Esophagus muscularis mucosa (tissue), 4 donors: ENCODE results near the gene C9orf40.

ENCODE experiments used
- CTCF ChIP-seq, 3 experiments: fragments of 200-600 bp in 2 of 3; fragments of 450-650 bp in 1 of 3; sonication (generic) in 2 of 3; IDR thresholded peaks; one replicate each; pipeline ENCODE4 v1.5.1; 2017 to 2019; ENCODE audit warnings: antibody characterized with exemption in 3 of 3, mild to moderate bottlenecking in 2 of 3, moderate library complexity in 1 of 3
- EP300 ChIP-seq: sonication (generic); formaldehyde crosslinking; IDR thresholded peaks from one replicate; pipeline ENCODE4 v1.6.1; 2017; ENCODE audit warnings: antibody characterized with exemption
- POLR2AphosphoS5 ChIP-seq, 2 donors: sonication (generic); formaldehyde crosslinking; IDR thresholded peaks; one replicate each; pipeline ENCODE4 v1.6.1; 2017; ENCODE audit warnings: antibody characterized with exemption in 2 of 2

- TF ChIP-seq CTCF (IDR thresholded peaks at IDR 0.05) (no peak), EP300 (no peak), POLR2AphosphoS5 (IDR thresholded peaks at IDR 0.05) (no peak)
Measured at GRCh38 chr9:74940600-74940999, 12.1 kb downstream of the C9orf40 start.
